GM23338 (cell line): ENCODE data around the gene TAF10.

Experiments
- CREB1 ChIP-seq: fragments of 250-450 bp; sonication (Bioruptor Pico); IDR thresholded peaks from 2 replicates; pipeline ENCODE4 v1.5.0; 2020; ENCODE audit warnings: low read depth, mild to moderate bottlenecking, moderate library complexity
- CTCF ChIP-seq, 2 experiments: fragments of 200-600 bp in 1 of 2; sonication (generic) in 1 of 2; conservative IDR thresholded peaks; 2 replicates each; pipeline versions ENCODE4 v1.5.1 to v1.6.1; 2016 to 2017; ENCODE audit warnings: antibody characterized with exemption in 2 of 2, low read depth in 2 of 2, mild to moderate bottlenecking in 2 of 2, moderate library complexity in 1 of 2
- EZH2 ChIP-seq: fragments of 200-600 bp; sonication (generic); IDR thresholded peaks from one replicate; pipeline ENCODE4 v1.8.0; 2017; ENCODE audit warnings: antibody characterized with exemption, mild to moderate bottlenecking, low read depth; ENCODE audit not compliant: unreplicated experiment
- ZNF114 ChIP-seq: fragments of 250-450 bp; sonication (Bioruptor Pico); IDR thresholded peaks from 2 replicates; pipeline ENCODE4 v1.5.0; 2020; ENCODE audit warnings: mild to moderate bottlenecking, moderate library complexity

- no peak for TF ChIP-seq EZH2
- TF ChIP-seq ZNF114 (CRISPR knock-in tag) = no peak
- no peak for TF ChIP-seq CREB1
- no peak for TF ChIP-seq CTCF (conservative IDR thresholded peaks at IDR 0.05; ENCODE audit: low read depth in 2 of 2)
Observed at GRCh38 chr11:6618117-6619003, 6.3 kb upstream of the TAF10 start.
